T-cell (primary cell): ENCODE results near the gene PHKG2. TPM values are rescaled to one million over a fixed set of nuclear protein-coding genes. Genes with fewer than 3 reads are reported as not detected.

Experiments used
- ATAC-seq, 4 experiments: fragments of 200-7000 bp in 3 of 4; fragments of 150-1000 bp in 1 of 4; cut with Tn5 transposase; replicated peaks in 1 of 4; 1 replicate in 3 of 4; 2 replicates in 1 of 4; pipeline ENCODE4 v1.10.0; 2021; ENCODE audit warnings: moderate library complexity in 3 of 4, mild to moderate bottlenecking in 2 of 4, moderate number of reproducible peaks in 1 of 4
- CTCF ChIA-PET, 2 donors: fragments of 300-600 bp; sonication (Branson Sonifier 250); formaldehyde crosslinking; loops; one replicate each; lab custom pipeline; 2022; ENCODE audit warnings: antibody characterized with exemption in 2 of 2; lab: Charles Lee
- POLR2A ChIA-PET, 2 donors: fragments of 300-600 bp; sonication (Branson Sonifier 250); formaldehyde crosslinking; loops; one replicate each; lab custom pipeline; 2022; ENCODE audit warnings: antibody characterized with exemption in 2 of 2; lab: Charles Lee
- DNase-seq, 35 experiments: peaks; one replicate each; pipeline versions ENCODE4 v3.0.0 to v3.0.0-alpha.2; 2013 to 2023
- H3K27ac ChIP-seq: one replicate; pipeline ENCODE4 v1.5.1; 2013; ENCODE audit warnings: low read length
- H3K27me3 ChIP-seq, 2 experiments: replicated peaks in 1 of 2; 1 replicate in 1 of 2; 2 replicates in 1 of 2; pipeline versions ENCODE4 v1.6.1 to v1.7.0; 2013; ENCODE audit warnings: low read length in 1 of 2, mixed read lengths in 1 of 2; ENCODE audit not compliant: control insufficient read depth in 2 of 2, insufficient read depth in 2 of 2; ENCODE audit errors: extremely low read depth in 1 of 2
- H3K36me3 ChIP-seq, 2 donors: 1 replicate in 1 of 2; 2 replicates in 1 of 2; pipeline versions ENCODE4 v1.6.1 to v1.7.0; 2013; ENCODE audit warnings: low read length in 1 of 2; ENCODE audit not compliant: control insufficient read depth in 2 of 2, insufficient read depth in 1 of 2; ENCODE audit errors: extremely low read depth in 1 of 2
- H3K4me1 ChIP-seq, 2 experiments: 1 replicate in 1 of 2; 2 replicates in 1 of 2; pipeline versions ENCODE4 v1.6.1 to v1.7.0; 2013; ENCODE audit warnings: low read length in 2 of 2, mixed read lengths in 1 of 2; ENCODE audit not compliant: insufficient read depth in 2 of 2, control insufficient read depth in 1 of 2; ENCODE audit errors: extremely low read depth in 1 of 2
- H3K4me3 ChIP-seq, 2 donors: 1 replicate in 1 of 2; 2 replicates in 1 of 2; pipeline versions ENCODE4 v1.5.1 to v1.7.0; 2013; ENCODE audit warnings: mild to moderate bottlenecking in 2 of 2, low read length in 1 of 2, moderate library complexity in 1 of 2; ENCODE audit not compliant: control insufficient read depth in 1 of 2; ENCODE audit errors: extremely low read depth in 1 of 2
- H3K9me3 ChIP-seq: 2 replicates; pipeline ENCODE4 v1.7.0; 2013
- H3K27ac Mint-ChIP-seq, 2 donors: one replicate each; pipeline ENCODE4 v1.8.0; 2020 to 2021; ENCODE audit warnings: mild to moderate bottlenecking in 2 of 2, mixed read lengths in 2 of 2
- H3K27me3 Mint-ChIP-seq, 2 donors: one replicate each; pipeline ENCODE4 v1.8.0; 2021 to 2022; ENCODE audit warnings: mixed read lengths in 2 of 2
- H3K36me3 Mint-ChIP-seq: one replicate; pipeline ENCODE4 v1.8.0; 2021; ENCODE audit warnings: mixed read lengths
- H3K4me1 Mint-ChIP-seq, 3 donors: one replicate each; pipeline ENCODE4 v1.8.0; 2020 to 2022; ENCODE audit warnings: mixed read lengths in 3 of 3, mild to moderate bottlenecking in 1 of 3
- H3K4me3 Mint-ChIP-seq, 3 donors: one replicate each; pipeline ENCODE4 v1.8.0; 2020 to 2022; ENCODE audit warnings: mild to moderate bottlenecking in 3 of 3, mixed read lengths in 3 of 3, moderate library complexity in 3 of 3
- H3K9me3 Mint-ChIP-seq, 3 donors: one replicate each; pipeline ENCODE4 v1.8.0; 2020 to 2022; ENCODE audit warnings: mixed read lengths in 3 of 3
- WGBS: methylation state at CpG from one replicate; pipeline ENCODE4 v1.1.5; 2013; ENCODE audit warnings: missing lambda C conversion rate; ENCODE audit not compliant: insufficient coverage; 5-methylcytosine and 5-hydroxymethylcytosine counted together
- total RNA-seq, 35 experiments: library from RNA in 6 of 35; stranded (reverse) in 6 of 35; fragments of 120-200 nt in 1 of 35; gene quantifications; one replicate each; pipeline versions ENCODE4 v1.2.1 to v1.2.4 and lab custom pipeline; 2013 to 2026

Gene PHKG2
- total RNA-seq, 5 donors from 2014 or later (not counting 1 experiment from before 2014, with no cell fraction given) = 36.4 to 57.8 (median 48.9) TPM

DNA sequence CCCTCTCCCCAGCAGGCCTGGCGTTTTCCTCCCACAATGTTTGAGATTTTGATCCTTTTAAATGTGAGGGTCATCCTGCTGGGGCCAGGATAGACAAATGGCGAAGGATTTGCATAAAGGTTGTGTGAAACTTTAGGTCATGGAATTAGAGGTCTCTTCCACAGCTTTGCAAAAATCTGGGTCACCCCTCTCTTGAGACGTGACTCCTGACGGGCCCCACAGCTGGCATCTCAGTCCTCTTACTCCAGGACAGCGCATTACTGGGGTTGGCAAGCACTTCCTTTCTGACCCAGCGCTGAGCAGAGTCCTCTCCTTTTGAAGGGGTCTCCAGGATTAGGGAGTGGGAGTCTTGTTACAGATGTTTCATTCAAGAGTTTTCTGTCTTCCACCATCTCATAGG is 31.4 kb downstream of the PHKG2 start:
- Mint-ChIP-seq H3K4me3 (no peak overlapping the region), H3K27ac (no peak overlapping the region), H3K4me1 (peaks cover 12 to 18% (median 18%) of the 10 kb centered on the region in 3 donors), H3K27me3 (peaks cover 0 to 2% of the 10 kb centered on the region in 2 donors), H3K9me3 (no peaks in the 10 kb centered on the region), H3K36me3 (peaks cover 8% of the 10 kb centered on the region)
- ChIA-PET CTCF (no interaction called here), POLR2A (no interaction called here)
- Histone ChIP-seq H3K9me3 (no peaks in the 10 kb centered on the region), H3K27me3 (peaks cover 0 to 22% of the 10 kb centered on the region in 2 experiments), H3K27ac (no peak overlapping the region), H3K4me1 (peaks cover 0 to 20% of the 10 kb centered on the region in 2 experiments), H3K4me3 (no peak overlapping the region), H3K36me3 (peaks cover 0 to 6% of the 10 kb centered on the region in 2 donors)
- no peak for DNase-seq
- WGBS = 100% methylated on average over 2 of the region's 6 CpGs
- ATAC-seq = no peak

- Mint-ChIP-seq H3K4me3 (no peak overlapping the region), H3K27ac (no peak overlapping the region), H3K9me3 (no peaks in the 10 kb centered on the region), H3K36me3 (peaks cover 8% of the 10 kb centered on the region), H3K27me3 (peaks cover 0 to 5% of the 10 kb centered on the region in 2 donors), H3K4me1 (peaks cover 10 to 17% (median 14%) of the 10 kb centered on the region in 3 donors)
- DNase-seq = no peak
- Histone ChIP-seq H3K27ac (no peak overlapping the region), H3K36me3 (peaks cover 0 to 6% of the 10 kb centered on the region in 2 donors), H3K4me1 (peaks cover 0 to 15% of the 10 kb centered on the region in 2 experiments), H3K4me3 (no peak overlapping the region), H3K27me3 (peaks cover 0 to 22% of the 10 kb centered on the region in 2 experiments), H3K9me3 (no peaks in the 10 kb centered on the region)
- ChIA-PET CTCF (no interaction called here), POLR2A (no interaction called here)
- ATAC-seq = no peak
- WGBS = 73% methylated on average over 3 of the region's 3 CpGs
These were observed 31.8 kb downstream of the PHKG2 start for GRCh38 chr16:30780021-30780420.

DNA sequence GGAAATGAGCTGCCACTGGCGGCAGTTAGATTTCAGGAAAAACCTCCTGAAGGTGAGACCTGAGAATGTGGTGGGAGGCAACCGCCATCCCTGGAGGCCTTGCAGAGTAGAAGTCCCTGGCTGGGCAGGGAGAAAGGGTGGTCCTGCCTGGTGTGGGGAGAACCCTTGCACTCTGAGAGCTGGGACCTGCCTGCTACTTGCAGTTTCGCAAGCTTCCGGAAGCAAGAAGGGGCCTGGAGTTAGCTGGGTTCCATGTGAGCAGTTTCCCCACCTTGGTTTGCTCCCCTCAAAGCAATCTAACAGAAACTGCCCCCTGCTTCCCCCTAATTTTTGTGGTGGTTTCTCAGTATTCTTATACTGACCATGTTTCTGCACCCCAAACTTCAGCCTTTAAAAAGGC is 32.3 kb downstream of the PHKG2 start:
- Mint-ChIP-seq H3K27me3 (peaks cover 0 to 8% of the 10 kb centered on the region in 2 donors), H3K4me1 (peaks cover 13 to 17% (median 14%) of the 10 kb centered on the region in 3 donors), H3K4me3 (no peak overlapping the region), H3K27ac (no peak overlapping the region), H3K9me3 (no peaks in the 10 kb centered on the region), H3K36me3 (peaks cover 8% of the 10 kb centered on the region)
- ChIA-PET POLR2A (no interaction called here), CTCF (no interaction called here)
- DNase-seq (no peak), ATAC-seq (no peak)
- no peak overlapping the region for H3K4me3 ChIP-seq
- no peaks in the 10 kb centered on the region for H3K9me3 ChIP-seq
- peaks cover 0 to 11% of the 10 kb centered on the region in 2 experiments for H3K4me1 ChIP-seq
- peaks cover 0 to 6% of the 10 kb centered on the region in 2 donors for H3K36me3 ChIP-seq
- no peak overlapping the region for H3K27ac ChIP-seq
- H3K27me3 ChIP-seq = peaks cover 0 to 22% of the 10 kb centered on the region in 2 experiments
- WGBS = 50% methylated on average over 1 of the region's 4 CpGs

DNA sequence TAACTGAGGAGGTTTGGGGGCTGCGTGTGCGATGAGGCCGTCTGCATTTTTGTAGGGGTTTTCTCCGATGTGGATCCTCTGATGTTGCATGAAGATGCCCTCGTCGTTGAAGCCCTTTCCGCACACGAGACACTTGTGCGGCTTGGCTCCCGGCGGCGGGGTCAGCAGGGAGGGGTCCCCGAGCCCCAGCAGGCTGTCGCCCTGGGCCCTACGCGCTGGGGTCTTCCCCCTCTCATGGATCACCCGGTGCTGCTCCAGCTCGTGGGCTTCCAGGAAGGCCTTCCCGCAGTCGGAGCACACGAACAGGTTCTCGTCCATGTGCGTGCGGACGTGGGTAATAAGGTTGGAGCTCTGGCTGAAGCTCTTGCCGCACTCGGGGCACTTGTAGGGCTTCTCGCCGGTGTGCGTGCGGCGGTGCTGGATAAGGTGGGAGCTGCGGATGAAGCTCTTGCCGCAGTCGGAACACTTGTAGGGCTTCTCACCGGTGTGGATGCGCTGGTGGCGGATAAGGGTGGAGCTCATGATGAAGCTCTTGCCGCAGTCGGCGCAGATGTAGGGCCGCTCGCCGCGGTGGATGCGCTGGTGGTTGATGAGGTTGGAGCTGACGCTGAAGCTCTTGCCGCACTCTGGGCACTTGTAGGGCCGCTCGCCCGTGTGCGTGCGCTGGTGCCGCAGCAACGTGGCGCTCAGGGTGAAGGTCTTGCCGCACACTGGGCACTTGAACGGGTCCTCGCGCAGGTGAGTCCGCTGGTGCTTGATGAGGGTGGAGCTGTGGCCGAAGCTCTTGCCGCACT is 34.5 kb downstream of the PHKG2 start:
- Histone ChIP-seq H3K9me3 (no peaks in the 10 kb centered on the region), H3K36me3 (peaks cover 0 to 6% of the 10 kb centered on the region in 2 donors), H3K4me1 (peaks cover 2 to 17% of the 10 kb centered on the region in 2 experiments), H3K27ac (no peak overlapping the region), H3K4me3 (no peak overlapping the region), H3K27me3 (peaks cover 0 to 26% of the 10 kb centered on the region in 2 experiments)
- ATAC-seq (no peak), DNase-seq (no peak)
- peaks cover 14 to 17% (median 15%) of the 10 kb centered on the region in 3 donors for H3K4me1 Mint-ChIP-seq
- ChIA-PET POLR2A (no interaction called here), CTCF (interaction anchor here in 1 of 2 donors (0.6 kb wide), 1 partner anchor 30 kb away, joined by 5 read pairs; no protein-coding TSS in a partner anchor)
- no peak overlapping the region for H3K4me3 Mint-ChIP-seq
- no peaks in the 10 kb centered on the region for H3K9me3 Mint-ChIP-seq
- no peak overlapping the region for H3K27ac Mint-ChIP-seq
- 97% methylated on average over 59 of the region's 63 CpGs for WGBS
- H3K36me3 Mint-ChIP-seq = peaks cover 8% of the 10 kb centered on the region
- H3K27me3 Mint-ChIP-seq = peaks cover 0 to 17% of the 10 kb centered on the region in 2 donors

GRCh38 chr16:30783280-30784109 is 35.3 kb downstream of the PHKG2 start:
- ChIA-PET POLR2A (no interaction called here), CTCF (interaction anchor here in 1 of 2 donors (0.6 kb wide), 1 partner anchor 29 kb away, joined by 5 read pairs; no protein-coding TSS in a partner anchor)
- Mint-ChIP-seq H3K27ac (no peak overlapping the region), H3K36me3 (peaks cover 8% of the 10 kb centered on the region), H3K4me1 (peaks cover 18 to 20% (median 18%) of the 10 kb centered on the region in 3 donors), H3K9me3 (no peaks in the 10 kb centered on the region), H3K4me3 (no peak overlapping the region), H3K27me3 (peaks cover 0 to 21% of the 10 kb centered on the region in 2 donors)
- H3K9me3 ChIP-seq = no peaks in the 10 kb centered on the region
- peaks cover 0 to 6% of the 10 kb centered on the region in 2 donors for H3K36me3 ChIP-seq
- peaks cover 0 to 32% of the 10 kb centered on the region in 2 experiments for H3K27me3 ChIP-seq
- WGBS = 96% methylated on average over 41 of the region's 57 CpGs
- ATAC-seq (no peak), DNase-seq (no peak)
- no peak overlapping the region for H3K27ac ChIP-seq
- peaks cover 2 to 19% of the 10 kb centered on the region in 2 experiments for H3K4me1 ChIP-seq
- no peak overlapping the region for H3K4me3 ChIP-seq

DNA sequence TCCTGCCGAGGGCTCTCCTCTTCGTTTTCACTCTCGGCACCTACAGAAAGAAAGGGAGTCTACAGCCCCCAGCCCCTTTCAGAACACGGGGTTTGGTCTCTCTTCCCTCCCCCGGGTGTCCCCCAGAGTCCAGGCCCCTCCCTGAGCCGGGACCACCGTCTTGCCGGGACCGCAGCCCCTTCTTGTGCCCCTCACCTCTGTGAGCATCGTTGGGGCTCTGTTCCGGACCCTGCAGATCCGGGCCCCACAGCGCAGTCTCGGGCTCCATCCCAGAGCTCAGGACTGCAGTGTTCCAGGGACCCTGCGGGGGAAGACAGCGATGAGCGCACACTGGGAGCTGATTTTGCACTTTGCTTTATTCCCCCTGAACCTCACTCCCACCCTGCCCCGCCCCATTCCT is 36.0 kb downstream of the PHKG2 start:
- 95% methylated on average over 15 of the region's 18 CpGs for WGBS
- Histone ChIP-seq H3K4me1 (peaks cover 2 to 19% of the 10 kb centered on the region in 2 experiments), H3K27ac (no peak overlapping the region), H3K27me3 (peaks cover 0 to 38% of the 10 kb centered on the region in 2 experiments), H3K9me3 (no peaks in the 10 kb centered on the region), H3K4me3 (no peak overlapping the region), H3K36me3 (peaks cover 0 to 6% of the 10 kb centered on the region in 2 donors)
- no peak overlapping the region for H3K27ac Mint-ChIP-seq
- no peak overlapping the region for H3K4me3 Mint-ChIP-seq
- peaks cover 8% of the 10 kb centered on the region for H3K36me3 Mint-ChIP-seq
- ATAC-seq (no peak), DNase-seq (no peak)
- CTCF ChIA-PET = no interaction called here
- H3K27me3 Mint-ChIP-seq = peaks cover 0 to 24% of the 10 kb centered on the region in 2 donors
- POLR2A ChIA-PET = no interaction called here
- no peaks in the 10 kb centered on the region for H3K9me3 Mint-ChIP-seq
- peaks cover 18 to 20% (median 18%) of the 10 kb centered on the region in 3 donors for H3K4me1 Mint-ChIP-seq
